OCI-LY7 (cell line): ENCODE measurements around the gene RNF168. TPM values are rescaled to one million over a fixed set of nuclear protein-coding genes. Genes with fewer than 3 reads are reported as not detected.
"Not testable (repeated sequence)": the region's sequence is repeated elsewhere in the genome, so short reads cannot be mapped to it uniquely, and the experiment has no call there.

Experiments used
- Bru-seq: library from RNA; stranded (reverse); fragments of 400-500 nt; gene quantifications from one replicate; lab custom pipeline; 2021; lab: Mats Ljungman, UMichigan
- BruChase-seq, 2 experiments: library from RNA; stranded (reverse); fragments of 400-500 nt; gene quantifications; one replicate each; lab custom pipeline; 2021; lab: Mats Ljungman, UMichigan
- BruUV-seq: library from RNA; stranded (reverse); fragments of 400-500 nt; replicated peaks from 2 replicates; lab custom pipeline; 2021; lab: Mats Ljungman, UMichigan
- CTCF ChIA-PET: fragments of 300-600 bp; sonication (Branson Sonifier 250); formaldehyde crosslinking; loops from one replicate; lab custom pipeline; 2022; ENCODE audit warnings: antibody characterized with exemption; ENCODE audit not compliant: unreplicated experiment; lab: Charles Lee
- POLR2A ChIA-PET: fragments of 300-600 bp; sonication (Branson Sonifier 250); formaldehyde crosslinking; loops from one replicate; lab custom pipeline; 2022; ENCODE audit warnings: antibody characterized with exemption; lab: Charles Lee
- DNase-seq: peaks from one replicate; pipeline ENCODE4 v3.0.0-alpha.2; 2015; ENCODE audit warnings: low spot score
- H2AFZ ChIP-seq: fragments of 200-600 bp; sonication (generic), shearing (Covaris generic); 2 replicates; pipeline ENCODE4 v1.6.1; 2014; ENCODE audit warnings: mild to moderate bottlenecking, antibody characterized with exemption, low read length, moderate library complexity
- H3K27ac ChIP-seq: fragments of 200-600 bp; sonication (generic); 2 replicates; pipeline ENCODE4 v1.5.1; 2014; ENCODE audit warnings: mixed run types, low read depth, mild to moderate bottlenecking, moderate library complexity, low read length, inconsistent platforms; ENCODE audit not compliant: poor library complexity, severe bottlenecking
- H3K36me3 ChIP-seq: fragments of 200-600 bp; sonication (generic); 2 replicates; pipeline ENCODE4 v1.6.1; 2014; ENCODE audit warnings: mild to moderate bottlenecking, antibody characterized with exemption, low read length, moderate library complexity, mixed read lengths; ENCODE audit not compliant: insufficient read depth
- H3K4me1 ChIP-seq: fragments of 200-600 bp; sonication (generic); 2 replicates; pipeline ENCODE4 v1.5.1; 2014; ENCODE audit warnings: mild to moderate bottlenecking, low read length; ENCODE audit not compliant: insufficient read depth, poor library complexity, severe bottlenecking
- H3K4me2 ChIP-seq: fragments of 200-600 bp; sonication (generic); 2 replicates; pipeline ENCODE4 v1.6.1; 2014; ENCODE audit warnings: mild to moderate bottlenecking, low read length
- H3K4me3 ChIP-seq: fragments of 200-600 bp; sonication (generic); 2 replicates; pipeline ENCODE4 v1.5.1; 2014; ENCODE audit warnings: mild to moderate bottlenecking, low read depth, low read length; ENCODE audit not compliant: poor library complexity, severe bottlenecking
- H3K79me2 ChIP-seq: fragments of 200-600 bp; sonication (generic); 2 replicates; pipeline ENCODE4 v1.6.1; 2016; ENCODE audit warnings: low read depth, mild to moderate bottlenecking, low read length, moderate library complexity, mixed read lengths; ENCODE audit not compliant: insufficient read depth
- H3K9me2 ChIP-seq: fragments of 200-600 bp; sonication (generic); 2 replicates; pipeline ENCODE4 v1.6.1; 2016; ENCODE audit warnings: mild to moderate bottlenecking, low read length, mixed read lengths; ENCODE audit not compliant: insufficient read depth
- H3K9me3 ChIP-seq: fragments of 200-600 bp; sonication (generic); 2 replicates; pipeline ENCODE4 v1.6.1; 2014; ENCODE audit warnings: mild to moderate bottlenecking, mixed run types, low read length, mixed read lengths
- H4K20me1 ChIP-seq: fragments of 200-600 bp; sonication (generic); 2 replicates; pipeline ENCODE4 v1.6.1; 2014; ENCODE audit warnings: mild to moderate bottlenecking, antibody characterized with exemption, low read length, moderate library complexity, mixed read lengths; ENCODE audit not compliant: insufficient read depth
- CTCF ChIP-seq: fragments of 200-600 bp; sonication (generic); conservative IDR thresholded peaks from 2 replicates; pipeline ENCODE4 v1.5.1; 2014; ENCODE audit warnings: mild to moderate bottlenecking, antibody characterized with exemption, low read length, moderate library complexity, mixed read lengths
- EZH2phosphoT487 ChIP-seq: fragments of 200-600 bp; sonication (generic); IDR thresholded peaks from 2 replicates; pipeline ENCODE4 v1.6.1; 2018; ENCODE audit warnings: low read depth, borderline replicate concordance, mild to moderate bottlenecking, mixed run types, antibody characterized with exemption, low read length, moderate library complexity, mixed read lengths
- intact Hi-C: fragments of 100-400 bp; cut with micrococcal nuclease; formaldehyde crosslinking; loops from one replicate; pipeline ENCODE4 v1.10.0; 2022; ENCODE audit not compliant: unreplicated experiment
- long read RNA-seq: library from polyadenylated mRNA; stranded (forward); transcript quantifications from one replicate; pipeline ENCODE4 v2.0.0, GENCODE V29; 2022
- total RNA-seq, 2 experiments: library from RNA; depleted of rRNA in 1 of 2; stranded (reverse); fragments of >200 nt in 1 of 2; shearing (Covaris generic) in 1 of 2; gene quantifications; 2 replicates each; pipeline ENCODE4 v1.2.3, GENCODE V29; 2014 to 2022

RNF168 gene
- total RNA-seq (2014; rRNA removed; shearing (Covaris generic)) (29.6 and 31.3 TPM in 2 replicates), total RNA-seq (2022) (38.1 and 38.7 TPM in 2 replicates), Bru-seq, nascent RNA (percentile 85 among the genes with signal in this experiment), BruChase-seq, experiment 1, labeled RNA remaining after a 6-hour chase (percentile 90 among the genes with signal in this experiment), BruChase-seq, experiment 2, labeled RNA remaining after a 2-hour chase (percentile 93 among the genes with signal in this experiment)
- long read RNA-seq, full-length matches to known transcripts, result 9 of 25 reads
- long read RNA-seq, partial matches to known transcripts, result 1 of 25 reads
- long read RNA-seq, other reads (novel, unspliced or antisense), result 15 of 25 reads

- Histone ChIP-seq H3K9me2 (no peaks in the 10 kb centered on the region), H3K4me2 (peak within 1 kb of the TSS; percentile 99), H2AFZ (peak within 1 kb of the TSS; percentile 81), H3K79me2 (peaks cover 49% of the 10 kb centered on the region), H4K20me1 (peaks cover 27% of the 10 kb centered on the region), H3K36me3 (peaks cover 27% of the 10 kb centered on the region), H3K4me3 (peak within 1 kb of the TSS; percentile 80), H3K27ac (peak within 1 kb of the TSS; percentile 91), H3K9me3 (peaks cover 18% of the 10 kb centered on the region), H3K4me1 (peaks cover 16% of the 10 kb centered on the region)
- no TSS peak for BruUV-seq
- TF ChIP-seq EZH2phosphoT487 (no peak), CTCF (no peak; the same call in 1 of the 2 replicates)
- DNase-seq, result peak; percentile 97
- ChIA-PET POLR2A (no interaction called here), CTCF (no interaction called here)
- intact Hi-C loops, result loop anchor here (2.0 to 5.0 kb wide), 4 partner anchors 65 to 421 kb away; partner anchors contain the start of genes DYNLT2B, FBXO45, TFRC and UBXN7
Observed at GRCh38 chr3:196503196-196504076, at the start of gene RNF168. RNF168 (minus strand) TSS chr3:196503768; CDS start chr3:196503173, 595 bp downstream.

GRCh38 chr3:196552253-196552652, 48.7 kb upstream of the RNF168 start:
- intact Hi-C loops, result no loop called here
- no peak for TF ChIP-seq EZH2phosphoT487
- TF ChIP-seq CTCF, result no peak
- Histone ChIP-seq H3K36me3 (peaks cover 16% of the 10 kb centered on the region; the same call in 1 of the 2 replicates), H3K9me3 (peaks cover 14% of the 10 kb centered on the region; the same call in 1 of the 2 replicates), H3K4me2 (no peak overlapping the region), H3K79me2 (no peaks in the 10 kb centered on the region), H2AFZ (no peak overlapping the region), H3K9me2 (no peaks in the 10 kb centered on the region), H4K20me1 (no peaks in the 10 kb centered on the region), H3K4me1 (peaks cover 4% of the 10 kb centered on the region), H3K4me3 (no peak overlapping the region), H3K27ac (no peak overlapping the region)
- DNase-seq, result no peak
- no TSS peak for BruUV-seq
- POLR2A ChIA-PET, result no interaction called here
- CTCF ChIA-PET, result interaction anchor here (0.6 kb wide), 1 partner anchor 71 kb away, joined by 4 read pairs; no protein-coding TSS in a partner anchor

- intact Hi-C loops, result not testable (repeated sequence)
Observed at GRCh38 chr3:196550172-196550571, 46.6 kb upstream of the RNF168 start.

GRCh38 chr3:196549312-196549711, 45.7 kb upstream of the RNF168 start:
- CTCF ChIA-PET, result not testable (repeated sequence)

More at GRCh38 chr3:196550172-196550571, 46.6 kb upstream of the RNF168 start:
- POLR2A ChIA-PET, result interaction anchor here (0.6 kb wide), 1 partner anchor 183 kb away, joined by 5 read pairs; no protein-coding TSS in a partner anchor
- H3K79me2 ChIP-seq, H3K4me2 ChIP-seq, H3K9me2 ChIP-seq, CTCF ChIA-PET, H2AFZ ChIP-seq, H4K20me1 ChIP-seq, DNase-seq, H3K27ac ChIP-seq, H3K4me1 ChIP-seq, H3K4me3 ChIP-seq, BruUV-seq: not testable (repeated sequence)
- Histone ChIP-seq H3K36me3 (peaks cover 16% of the 10 kb centered on the region; the same call in 1 of the 2 replicates), H3K9me3 (peaks cover 14% of the 10 kb centered on the region; the same call in 1 of the 2 replicates)

More at GRCh38 chr3:196549312-196549711, 45.7 kb upstream of the RNF168 start:
- H3K4me1 ChIP-seq, H3K27ac ChIP-seq, H3K79me2 ChIP-seq, H3K36me3 ChIP-seq, BruUV-seq, H2AFZ ChIP-seq, H3K4me3 ChIP-seq, H3K4me2 ChIP-seq, DNase-seq, POLR2A ChIA-PET, intact Hi-C loops, H4K20me1 ChIP-seq, H3K9me2 ChIP-seq: not testable (repeated sequence)
- peaks cover 14% of the 10 kb centered on the region; the same call in 1 of the 2 replicates for H3K9me3 ChIP-seq
